ENCODE data around the gene FAM184B. TPM values are rescaled to one million over a fixed set of nuclear protein-coding genes. Genes with fewer than 3 reads are reported as not detected.
"Not testable (repeated sequence)": the region's sequence is repeated elsewhere in the genome, so short reads cannot be mapped to it uniquely, and the experiment has no call there.

Gene FAM184B
- total RNA-seq, 2 donors from 2014 or later, result not detected

DNA sequence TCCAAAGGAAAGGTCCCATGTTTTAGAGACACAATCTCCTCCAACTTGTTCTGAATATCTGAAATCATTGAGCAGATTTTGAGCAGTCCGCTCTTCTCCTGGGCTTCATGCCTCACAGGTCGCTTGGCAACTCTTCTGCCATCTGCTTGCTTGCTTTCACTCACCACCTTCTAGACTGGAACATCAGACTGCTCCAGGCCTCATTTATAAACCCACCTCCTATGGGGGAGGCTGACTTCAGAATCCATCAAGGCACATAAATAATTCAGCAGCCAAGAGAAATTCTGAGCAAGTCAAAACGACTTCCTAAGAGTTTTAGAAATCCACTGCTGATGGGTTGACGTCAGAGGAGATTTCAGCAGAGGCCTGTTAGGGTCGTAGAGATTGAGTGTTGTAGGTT is 64.1 kb downstream of the FAM184B start:
- Mint-ChIP-seq H3K27ac (no peak overlapping the region), H3K9me3 (no peaks in the 10 kb centered on the region), H3K4me1 (no peaks in the 10 kb centered on the region), H3K36me3 (ENCODE audit: low read depth) (no peaks in the 10 kb centered on the region), H3K27me3 (peaks cover 12% of the 10 kb centered on the region), H3K4me3 (no peak overlapping the region)
- no peak for ATAC-seq (replicated peaks)

DNA sequence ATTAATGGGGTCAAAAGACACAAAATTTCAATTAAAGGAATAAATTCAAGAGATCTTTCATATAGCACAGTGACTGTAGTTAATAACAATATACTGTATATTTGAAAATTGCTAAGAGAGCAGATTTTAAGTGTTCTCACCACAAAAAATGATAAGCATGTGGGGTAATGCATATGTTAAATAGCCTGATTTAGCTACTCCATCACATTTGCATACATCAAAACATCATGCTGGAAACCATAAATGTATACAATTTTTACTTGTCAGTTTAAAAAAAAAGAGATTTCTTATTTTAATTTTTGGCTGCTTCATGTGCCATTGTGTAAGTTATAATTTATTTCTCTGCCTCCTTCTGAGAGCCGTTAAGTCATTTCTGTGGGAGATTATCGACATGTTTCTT is 65.9 kb downstream of the FAM184B start:
- H3K27me3 Mint-ChIP-seq, result peaks cover 16% of the 10 kb centered on the region
- ATAC-seq (replicated peaks), result no peak
- H3K9me3 Mint-ChIP-seq, result no peaks in the 10 kb centered on the region
- H3K4me3 Mint-ChIP-seq, result no peak overlapping the region
- no peaks in the 10 kb centered on the region for H3K4me1 Mint-ChIP-seq
- no peaks in the 10 kb centered on the region for H3K36me3 Mint-ChIP-seq (ENCODE audit: low read depth)
- no peak overlapping the region for H3K27ac Mint-ChIP-seq

DNA sequence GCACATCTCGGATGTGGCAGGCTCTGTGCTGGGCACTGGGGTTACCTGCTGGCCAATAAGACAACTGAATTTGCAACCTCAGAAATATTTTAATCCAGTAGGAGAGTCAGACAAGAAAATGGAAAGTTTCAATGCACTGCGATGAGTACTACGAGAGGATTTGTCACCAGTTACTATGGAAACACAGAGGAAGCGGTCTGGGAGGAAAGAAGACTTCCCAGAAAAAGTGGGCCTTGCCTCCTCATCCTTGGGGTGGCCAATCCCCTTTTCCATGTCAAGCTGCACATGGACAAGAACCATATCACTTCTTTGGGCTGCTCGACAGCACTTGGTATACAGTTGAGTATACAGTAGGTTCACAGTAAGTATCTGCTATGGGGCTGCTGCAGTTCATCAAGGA is 67.6 kb downstream of the FAM184B start:
- no peaks in the 10 kb centered on the region for H3K4me1 Mint-ChIP-seq
- no peaks in the 10 kb centered on the region for H3K9me3 Mint-ChIP-seq
- H3K27me3 Mint-ChIP-seq, result peaks cover 9% of the 10 kb centered on the region
- no peak overlapping the region for H3K4me3 Mint-ChIP-seq
- no peak overlapping the region for H3K27ac Mint-ChIP-seq
- no peaks in the 10 kb centered on the region for H3K36me3 Mint-ChIP-seq (ENCODE audit: low read depth)
- no peak for ATAC-seq (replicated peaks)

DNA sequence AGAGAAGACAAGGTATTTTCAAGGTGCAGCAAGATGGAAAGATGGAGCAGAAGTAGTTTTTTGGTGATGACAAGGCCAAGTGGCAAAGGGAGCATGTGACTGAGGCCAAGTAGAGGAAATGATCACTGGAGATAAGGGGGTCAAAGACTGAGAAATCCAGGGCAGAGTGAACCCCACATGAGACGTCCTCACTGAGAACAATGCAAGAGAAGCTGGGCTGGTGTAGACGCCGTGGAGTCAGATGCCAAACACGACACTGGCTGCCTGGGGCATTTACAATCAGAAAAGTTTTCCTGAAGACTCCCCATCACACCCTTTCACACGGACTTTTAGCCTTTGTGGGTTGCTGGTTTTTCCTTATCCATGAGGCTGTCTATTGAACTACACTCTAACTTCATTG is 69.3 kb downstream of the FAM184B start:
- Mint-ChIP-seq H3K4me3 (no peak overlapping the region), H3K27ac (no peak overlapping the region), H3K36me3 (ENCODE audit: low read depth) (no peaks in the 10 kb centered on the region), H3K9me3 (no peaks in the 10 kb centered on the region), H3K4me1 (no peaks in the 10 kb centered on the region), H3K27me3 (peaks cover 6% of the 10 kb centered on the region)
- no peak for ATAC-seq (replicated peaks)

DNA sequence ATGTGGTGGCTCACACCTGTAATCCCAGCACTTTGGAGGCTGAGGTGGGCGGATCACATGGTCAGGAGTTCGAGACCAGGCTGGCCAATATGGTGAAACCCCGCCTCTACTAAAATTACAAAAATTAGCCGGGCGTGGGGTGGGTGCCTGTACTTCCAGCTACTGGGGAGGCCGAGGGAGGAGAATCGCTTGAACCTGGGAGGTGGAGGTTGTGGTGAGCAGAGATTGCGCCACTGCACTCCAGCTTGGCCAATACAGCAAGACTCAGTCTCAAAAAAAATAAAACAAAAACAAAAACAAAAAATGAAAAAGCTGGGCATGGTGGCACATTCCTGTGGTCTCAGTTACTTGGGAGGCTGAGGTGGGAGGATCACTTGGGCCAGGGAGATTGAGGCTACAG is 70.2 kb downstream of the FAM184B start:
- not testable (repeated sequence) for H3K4me3 Mint-ChIP-seq; H3K4me1 Mint-ChIP-seq; H3K9me3 Mint-ChIP-seq; H3K27me3 Mint-ChIP-seq; H3K36me3 Mint-ChIP-seq (ENCODE audit: low read depth); ATAC-seq (replicated peaks); H3K27ac Mint-ChIP-seq

DNA sequence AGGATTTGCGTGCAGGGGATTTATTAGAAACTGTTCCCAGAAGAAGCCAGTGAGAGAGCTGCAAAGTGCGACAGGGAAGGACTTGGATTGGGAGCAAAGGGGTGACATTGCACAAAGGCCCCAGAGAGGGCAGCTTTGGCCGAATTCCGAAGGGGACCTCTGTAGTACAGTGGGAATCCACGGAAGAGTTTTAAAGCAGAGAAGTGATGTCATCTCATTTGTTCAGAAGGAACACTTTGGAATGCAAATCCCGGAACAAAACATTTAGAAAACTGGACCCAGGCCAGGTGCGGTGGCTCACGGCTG is 71.7 kb downstream of the FAM184B start:
- ATAC-seq (replicated peaks), result no peak
- H3K36me3 Mint-ChIP-seq (ENCODE audit: low read depth), result no peaks in the 10 kb centered on the region
- H3K27me3 Mint-ChIP-seq, result peaks cover 6% of the 10 kb centered on the region
- no peak overlapping the region for H3K4me3 Mint-ChIP-seq
- H3K4me1 Mint-ChIP-seq, result no peaks in the 10 kb centered on the region
- H3K9me3 Mint-ChIP-seq, result no peaks in the 10 kb centered on the region
- no peak overlapping the region for H3K27ac Mint-ChIP-seq

DNA sequence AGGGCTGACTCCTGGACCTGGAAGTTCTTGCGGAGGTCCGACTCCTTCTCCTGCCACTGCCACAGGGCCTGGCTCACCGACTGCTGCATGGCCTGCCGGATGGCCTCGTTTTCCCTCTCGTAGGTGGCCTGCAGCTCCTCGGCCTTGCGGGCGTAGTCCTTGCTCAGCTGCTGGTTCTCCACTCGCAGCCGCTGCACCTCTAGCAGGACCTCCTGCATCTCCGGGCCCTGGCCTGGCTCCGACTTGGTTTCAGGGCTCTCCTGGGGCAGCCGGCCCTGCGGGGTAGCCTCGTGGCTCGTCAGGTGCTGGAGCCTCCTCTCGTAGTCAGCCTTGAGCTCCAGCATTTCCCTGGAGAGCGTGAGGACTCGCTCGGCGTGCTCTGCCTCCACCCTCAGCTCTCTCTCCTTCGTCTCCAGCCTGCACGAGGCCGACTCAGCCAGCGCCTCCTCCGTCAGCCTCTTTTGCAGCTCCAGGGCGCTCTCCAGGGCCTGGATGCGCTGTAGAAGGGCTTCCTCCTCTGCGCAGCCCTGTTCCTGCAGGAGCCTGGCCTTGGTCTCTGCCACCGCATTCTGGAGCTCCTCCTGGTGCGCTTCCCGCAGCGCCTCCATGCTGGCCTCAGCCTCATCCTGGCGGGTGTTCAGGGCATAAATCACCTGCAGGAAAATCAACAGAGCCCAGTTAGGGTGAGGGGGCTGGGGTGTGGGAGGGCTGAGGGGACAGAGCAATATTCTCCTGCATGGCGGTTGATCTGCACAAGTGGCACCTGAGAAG is 72.2 kb downstream of the FAM184B start:
- no peak overlapping the region for H3K27ac Mint-ChIP-seq

DNA sequence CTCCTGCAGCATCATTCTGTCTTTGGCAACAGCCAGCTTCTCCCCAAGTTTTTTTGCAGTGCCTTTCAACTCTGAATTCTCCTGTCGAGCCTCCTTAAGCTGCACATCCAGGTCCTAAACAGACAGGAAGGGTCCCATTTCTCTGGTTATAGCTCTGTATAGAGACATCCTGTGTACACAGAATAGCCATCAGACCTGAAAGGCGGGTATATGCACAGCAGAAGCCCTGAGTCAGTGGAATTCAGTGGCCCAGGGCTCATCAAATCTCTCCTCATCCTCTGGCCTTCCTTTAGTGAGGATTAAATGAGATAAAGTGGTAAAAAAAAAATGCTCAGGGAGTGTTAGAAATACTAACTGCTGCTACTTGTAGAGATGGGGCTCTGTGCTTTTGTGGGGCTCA is 73.8 kb downstream of the FAM184B start:
- Mint-ChIP-seq H3K36me3 (ENCODE audit: low read depth) (no peaks in the 10 kb centered on the region), H3K27me3 (peaks cover 6% of the 10 kb centered on the region), H3K4me1 (no peaks in the 10 kb centered on the region), H3K9me3 (no peaks in the 10 kb centered on the region), H3K27ac (no peak overlapping the region), H3K4me3 (no peak overlapping the region)
- no peak for ATAC-seq (replicated peaks)

More for the DNA sequence above, 72.2 kb downstream of the FAM184B start:
- H3K9me3 Mint-ChIP-seq, result no peaks in the 10 kb centered on the region
- no peaks in the 10 kb centered on the region for H3K36me3 Mint-ChIP-seq (ENCODE audit: low read depth)
- no peaks in the 10 kb centered on the region for H3K4me1 Mint-ChIP-seq
- no peak for ATAC-seq (replicated peaks)
- no peak overlapping the region for H3K4me3 Mint-ChIP-seq
- H3K27me3 Mint-ChIP-seq, result peaks cover 6% of the 10 kb centered on the region

DNA sequence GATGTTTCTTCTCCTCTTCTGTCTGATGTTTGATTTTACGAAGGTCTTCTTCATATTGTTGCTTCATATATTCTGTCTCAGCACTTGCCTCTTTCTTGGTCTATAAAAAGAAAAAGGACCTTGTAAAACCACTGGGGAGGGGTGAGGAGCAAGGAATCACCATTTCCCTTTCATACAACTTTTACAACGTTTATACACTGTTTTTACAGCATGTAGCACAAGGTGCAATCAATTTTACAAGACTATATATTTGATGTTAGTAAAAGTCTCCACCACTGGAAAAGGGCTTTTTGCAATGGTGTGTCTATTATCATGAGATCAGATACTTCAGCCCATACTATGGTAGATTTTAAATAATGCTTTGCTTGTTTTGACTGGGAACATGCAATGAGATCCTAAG is 76.3 kb downstream of the FAM184B start:
- no peak for ATAC-seq (replicated peaks)
- H3K27me3 Mint-ChIP-seq, result no peaks in the 10 kb centered on the region

DNA sequence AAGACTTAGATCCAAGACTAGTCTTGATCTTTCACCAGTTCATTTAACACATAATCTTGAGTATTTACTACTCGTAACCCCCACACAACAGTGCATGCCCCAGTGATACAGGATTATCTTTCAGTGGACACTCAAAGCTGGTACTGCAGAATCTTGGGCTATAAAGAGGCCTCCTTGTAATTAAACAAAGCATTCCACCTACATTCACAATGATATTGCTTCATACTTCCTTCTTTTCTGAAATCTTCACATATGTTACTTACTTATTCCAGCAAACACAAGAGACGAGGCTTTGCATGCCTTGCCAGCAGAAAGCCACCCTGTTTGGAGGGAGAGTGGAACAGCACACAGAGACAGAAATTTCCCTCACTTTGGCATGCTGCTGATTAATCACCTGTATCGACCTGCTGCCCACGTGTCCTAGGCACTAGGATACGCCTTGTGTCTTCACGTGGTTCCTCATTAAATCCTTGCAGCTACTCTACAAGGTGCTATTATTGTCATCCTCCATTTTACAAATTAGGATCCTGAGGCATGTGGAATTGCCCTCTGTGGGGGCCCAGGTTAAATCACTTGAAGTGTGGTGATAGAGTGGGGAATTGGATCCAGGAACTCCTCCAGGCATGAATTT is 77.3 kb downstream of the FAM184B start:
- ATAC-seq (replicated peaks), result no peak
- H3K4me1 Mint-ChIP-seq, result no peaks in the 10 kb centered on the region
- no peak overlapping the region for H3K27ac Mint-ChIP-seq

More for the DNA sequence above, 76.3 kb downstream of the FAM184B start:
- Mint-ChIP-seq H3K36me3 (ENCODE audit: low read depth) (no peaks in the 10 kb centered on the region), H3K9me3 (no peaks in the 10 kb centered on the region), H3K4me1 (no peaks in the 10 kb centered on the region), H3K27ac (no peak overlapping the region), H3K4me3 (no peak overlapping the region)

DNA sequence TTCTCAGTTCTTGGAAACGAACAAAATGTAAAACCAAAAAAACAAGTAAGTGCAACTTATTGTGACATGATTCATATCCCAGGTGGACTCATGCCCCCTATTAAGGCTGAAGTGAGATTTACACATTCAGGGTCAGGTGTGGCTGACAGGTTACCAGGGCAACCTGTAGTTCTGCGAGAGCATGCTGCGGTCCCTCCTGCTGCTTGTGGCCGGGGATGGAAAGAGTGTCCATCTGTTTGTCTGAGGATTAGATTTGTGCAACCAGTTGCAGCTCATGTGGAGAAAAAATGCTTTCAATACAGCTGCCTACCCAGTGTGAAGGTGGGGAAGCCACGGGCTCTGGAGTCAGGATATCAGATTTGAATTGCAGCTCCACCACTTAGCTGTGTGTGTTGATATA is 78.8 kb downstream of the FAM184B start:
- Mint-ChIP-seq H3K27ac (no peak overlapping the region), H3K27me3 (peaks cover 5% of the 10 kb centered on the region), H3K36me3 (ENCODE audit: low read depth) (no peaks in the 10 kb centered on the region), H3K4me3 (no peak overlapping the region), H3K4me1 (no peaks in the 10 kb centered on the region), H3K9me3 (peaks cover 7% of the 10 kb centered on the region)
- ATAC-seq (replicated peaks), result no peak

More for the DNA sequence above, 77.3 kb downstream of the FAM184B start:
- Mint-ChIP-seq H3K36me3 (ENCODE audit: low read depth) (no peaks in the 10 kb centered on the region), H3K27me3 (peaks cover 4% of the 10 kb centered on the region), H3K9me3 (peaks cover 4% of the 10 kb centered on the region), H3K4me3 (no peak overlapping the region)

DNA sequence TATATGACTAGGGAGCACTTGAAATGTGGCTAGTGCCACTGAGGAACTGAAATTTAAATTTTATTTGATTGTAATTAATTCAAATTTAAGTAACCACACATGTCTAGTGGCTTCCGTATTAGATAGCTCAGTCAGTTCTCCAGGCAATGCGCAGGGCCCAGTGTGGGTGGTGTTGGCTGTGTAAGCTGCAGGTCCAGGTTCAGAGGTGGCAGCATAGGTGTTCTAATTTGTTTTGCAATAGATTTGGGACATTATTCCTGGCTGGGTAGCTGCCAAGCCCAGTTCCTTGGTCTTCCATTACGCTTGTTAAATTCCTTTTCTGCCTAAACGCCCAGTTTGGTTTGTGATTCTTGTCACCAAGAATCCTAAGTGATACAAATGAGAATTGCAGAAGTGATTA is 79.5 kb downstream of the FAM184B start:
- peaks cover 5% of the 10 kb centered on the region for H3K27me3 Mint-ChIP-seq
- H3K9me3 Mint-ChIP-seq, result peaks cover 7% of the 10 kb centered on the region
- ATAC-seq (replicated peaks), result no peak
- no peak overlapping the region for H3K27ac Mint-ChIP-seq
- no peak overlapping the region for H3K4me3 Mint-ChIP-seq
- H3K4me1 Mint-ChIP-seq, result no peaks in the 10 kb centered on the region
- H3K36me3 Mint-ChIP-seq (ENCODE audit: low read depth), result no peaks in the 10 kb centered on the region

DNA sequence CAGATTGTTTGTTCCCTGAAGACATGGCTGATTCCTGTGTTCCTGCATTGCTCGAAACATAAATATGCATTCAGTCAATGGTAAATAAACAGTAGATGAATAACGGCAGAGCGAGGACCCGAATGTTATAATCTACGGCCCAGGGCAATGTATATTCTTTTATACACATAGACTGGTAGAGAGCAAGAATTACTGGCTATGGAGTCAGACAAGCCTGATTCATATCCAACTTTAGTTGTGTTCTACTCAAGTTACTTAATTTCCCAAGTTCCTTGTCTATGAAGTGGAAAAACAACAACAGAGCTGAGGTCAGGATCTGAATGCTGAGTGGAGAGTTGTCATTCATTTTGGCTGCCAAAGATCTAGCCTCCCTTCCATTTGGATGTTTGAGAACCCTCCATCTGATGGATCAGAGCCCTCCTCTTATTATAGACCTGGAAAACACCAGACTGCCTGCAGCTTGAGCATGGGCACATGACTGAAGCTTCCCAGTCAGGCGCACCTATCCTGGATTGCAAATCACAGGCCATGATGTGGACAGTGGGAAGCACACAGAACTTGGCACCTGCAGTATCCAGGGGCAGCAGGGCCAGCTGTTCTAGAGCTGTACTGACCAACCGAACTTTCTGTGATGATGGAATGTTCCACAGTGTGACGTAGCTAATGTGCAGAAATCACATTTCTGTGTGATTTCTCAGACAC is 80.1 kb downstream of the FAM184B start:
- Mint-ChIP-seq H3K27me3 (peaks cover 5% of the 10 kb centered on the region), H3K9me3 (peaks cover 7% of the 10 kb centered on the region), H3K27ac (no peak overlapping the region), H3K4me3 (no peak overlapping the region), H3K4me1 (no peaks in the 10 kb centered on the region), H3K36me3 (ENCODE audit: low read depth) (no peaks in the 10 kb centered on the region)
- no peak for ATAC-seq (replicated peaks)

DNA sequence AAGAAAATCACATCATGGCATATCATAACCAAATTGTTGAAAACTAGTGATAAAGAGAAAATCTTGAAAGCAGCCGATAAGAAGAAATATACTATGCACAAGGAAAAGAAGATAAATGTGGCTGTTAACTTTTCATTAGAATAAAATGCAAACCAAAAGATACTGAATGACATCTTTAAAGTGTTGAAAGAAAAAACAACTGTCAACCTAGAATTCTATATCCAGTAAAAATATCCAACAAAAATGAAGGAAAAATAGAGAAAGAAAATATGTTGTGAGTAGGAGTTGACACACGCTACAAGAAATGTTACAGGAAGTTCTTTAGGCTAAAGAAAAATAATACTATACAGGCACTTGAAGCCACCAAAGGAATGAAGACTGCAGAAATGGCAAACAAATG is 82.0 kb downstream of the FAM184B start:
- Mint-ChIP-seq H3K9me3 (peaks cover 7% of the 10 kb centered on the region), H3K27me3 (peaks cover 15% of the 10 kb centered on the region), H3K36me3 (ENCODE audit: low read depth) (no peaks in the 10 kb centered on the region), H3K27ac (no peak overlapping the region), H3K4me1 (no peaks in the 10 kb centered on the region), H3K4me3 (no peak overlapping the region)
- ATAC-seq (replicated peaks), result no peak

DNA sequence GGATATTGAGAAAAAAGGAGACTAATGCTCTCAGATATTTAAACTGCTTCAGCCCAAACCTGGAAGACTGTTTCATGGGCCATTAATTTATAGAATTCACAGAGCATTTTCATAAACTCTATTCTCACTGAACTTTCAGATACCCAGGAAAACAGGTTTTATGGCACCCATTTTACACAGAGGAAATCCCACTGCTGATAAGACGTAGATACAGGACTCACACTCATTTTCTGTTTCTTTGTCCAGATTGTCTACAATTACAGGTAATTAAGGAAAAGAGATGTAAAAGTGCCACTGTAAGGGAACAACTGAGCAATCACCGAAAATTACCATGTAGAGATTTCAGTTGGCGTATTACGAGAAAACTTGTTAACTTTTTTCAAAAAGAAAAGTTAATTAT is 83.3 kb downstream of the FAM184B start:
- H3K4me1 Mint-ChIP-seq, result no peaks in the 10 kb centered on the region
- peaks cover 18% of the 10 kb centered on the region for H3K27me3 Mint-ChIP-seq
- no peak overlapping the region for H3K27ac Mint-ChIP-seq
- peaks cover 7% of the 10 kb centered on the region for H3K9me3 Mint-ChIP-seq
- ATAC-seq (replicated peaks), result no peak
- no peak overlapping the region for H3K4me3 Mint-ChIP-seq
- no peaks in the 10 kb centered on the region for H3K36me3 Mint-ChIP-seq (ENCODE audit: low read depth)

Measured in activated T-helper 17 cell treated with anti-CD3 and anti-CD28 coated beads, Interleukin-2, amount 50 U/mL, for 72 hours (primary cell).